ENCODE measurements around the gene ABCA3.

ABCA3 gene

GRCh38 chr16:2341456-2342447 is 1.2 kb upstream of the ABCA3 start:
- ChIA-PET POLR2A (no interaction called here), CTCF (interaction anchor here (1.2 to 1.8 kb wide), 4 partner anchors 13 to 87 kb away, joined by 3 to 8 read pairs (median 4); partner anchors contain the start of gene CCNF)
- TF ChIP-seq CTCF (IDR thresholded peaks at IDR 0.05; ENCODE audit: insufficient read depth, low read length, missing control alignments): no peak
- no peak for DNase-seq (ENCODE audit: low read depth, low spot score)
- no peak overlapping the region for H3K4me3 ChIP-seq (ENCODE audit: low read depth, low read length)

GRCh38 chr16:2339521-2340484 is 725 bp downstream of the ABCA3 start:
- CTCF ChIA-PET: interaction anchor here (0.6 to 1.4 kb wide), 38 partner anchors 8 to 196 kb away, joined by 3 to 14 read pairs (median 4); partner anchors contain the start of gene CCNF

GRCh38 chr16:2337431-2338296 is 2.9 kb downstream of the ABCA3 start:
- CTCF ChIA-PET: interaction anchor here (0.8 to 1.5 kb wide), 5 partner anchors 10 to 164 kb away, joined by 3 to 7 read pairs (median 3); no protein-coding TSS in a partner anchor
- TF ChIP-seq CTCF (IDR thresholded peaks at IDR 0.05; ENCODE audit: insufficient read depth, low read length, missing control alignments): no peak

More at GRCh38 chr16:2339521-2340484, 725 bp downstream of the ABCA3 start:
- H3K4me3 ChIP-seq (ENCODE audit: low read depth, low read length): peak overlapping the region; percentile 56
- POLR2A ChIA-PET: interaction anchor here (0.6 kb wide), 1 partner anchor 135 kb away, joined by 3 read pairs; the partner anchor contains the start of gene TBC1D24
- no peak for DNase-seq (ENCODE audit: low read depth, low spot score)
- TF ChIP-seq CTCF (IDR thresholded peaks at IDR 0.05; ENCODE audit: insufficient read depth, low read length, missing control alignments): no peak

GRCh38 chr16:2335286-2335895 is 5.1 kb downstream of the ABCA3 start:
- no peak overlapping the region for H3K4me3 ChIP-seq (ENCODE audit: low read depth, low read length)
- POLR2A ChIA-PET: no interaction called here
- no peak for TF ChIP-seq CTCF (IDR thresholded peaks at IDR 0.05; ENCODE audit: insufficient read depth, low read length, missing control alignments)
- DNase-seq (ENCODE audit: low read depth, low spot score): no peak
- CTCF ChIA-PET: interaction anchor here (1.0 to 1.1 kb wide), 2 partner anchors 8 to 56 kb away, joined by 4 read pairs; no protein-coding TSS in a partner anchor

More at GRCh38 chr16:2337431-2338296, 2.9 kb downstream of the ABCA3 start:
- POLR2A ChIA-PET: no interaction called here
- DNase-seq (ENCODE audit: low read depth, low spot score): no peak
- H3K4me3 ChIP-seq (ENCODE audit: low read depth, low read length): no peak overlapping the region

- DNase-seq (ENCODE audit: low read depth, low spot score): no peak
- no peak for TF ChIP-seq CTCF (IDR thresholded peaks at IDR 0.05; ENCODE audit: insufficient read depth, low read length, missing control alignments)
- ChIA-PET POLR2A (no interaction called here), CTCF (no interaction called here)
- no peak overlapping the region for H3K4me3 ChIP-seq (ENCODE audit: low read depth, low read length)
Observed at GRCh38 chr16:2333772-2334379, 6.7 kb downstream of the ABCA3 start.
